Stimulated activated CD8-positive, alpha-beta memory T cell treated with anti-CD3 and anti-CD28 coated beads, Interleukin-15, amount 100 ng/mL, for 1 hour (primary cell): ENCODE measurements around the gene MESD.

Source experiments
- DNase-seq: peaks from one replicate; pipeline ENCODE4 v3.0.0-alpha.2; 2020; ENCODE audit warnings: low read depth

Gene MESD

DNA sequence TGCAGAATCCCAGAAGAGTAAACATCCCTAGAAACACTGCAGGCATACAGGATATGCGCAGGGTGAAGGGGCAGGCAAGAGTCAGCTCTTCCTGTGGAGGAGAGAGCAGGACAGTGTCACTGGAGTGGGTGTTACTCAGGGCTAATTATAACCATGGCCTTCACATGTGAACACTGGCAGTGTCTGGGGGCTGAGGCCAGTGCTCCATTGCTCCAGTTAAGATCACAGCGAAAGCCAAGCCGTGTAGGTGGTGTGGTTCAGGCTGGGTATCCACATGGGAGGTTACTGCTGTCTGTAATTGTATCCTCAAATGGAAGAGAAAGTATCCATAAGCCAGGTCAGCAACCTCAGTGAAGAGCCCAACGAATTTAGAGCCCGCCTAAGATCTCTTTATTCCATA is 84.6 kb downstream of the MESD start:
- no peak for DNase-seq

- DNase-seq: no peak
Measured at GRCh38 chr15:80902298-80902801, 87.3 kb downstream of the MESD start.

- no peak for DNase-seq
Measured at GRCh38 chr15:80898040-80898439, 91.6 kb downstream of the MESD start.
